SK-N-MC (cell line): Measurements from ENCODE around the gene SPRY2.

ENCODE experiments used
- EZH2 ChIP-seq: fragments of 200-600 bp; sonication (generic); IDR thresholded peaks from one replicate; pipeline ENCODE4 v1.6.1; 2017; ENCODE audit warnings: antibody characterized with exemption
- FOXP2 ChIP-seq: optimal IDR thresholded peaks from 2 replicates; pipeline ENCODE3; 2011; ENCODE audit warnings: mild to moderate bottlenecking, moderate library complexity; ENCODE audit not compliant: insufficient read depth; ENCODE audit errors: extremely low read length, control extremely low read depth
- POLR2AphosphoS5 ChIP-seq: IDR thresholded peaks from 2 replicates; pipeline ENCODE4 v1.6.1; 2012; ENCODE audit warnings: mild to moderate bottlenecking, low read depth, low read length, borderline replicate concordance

GRCh38 chr13:80361883-80362327 lies 21.0 kb upstream of the SPRY2 start:
- TF ChIP-seq POLR2AphosphoS5 (no peak), EZH2 (no peak), FOXP2 (no peak)
